Left renal pelvis (tissue), 4 donors: ENCODE results near the gene S100A4. TPM values are rescaled to one million over a fixed set of nuclear protein-coding genes. Genes with fewer than 3 reads are reported as not detected.
A peak's percentile ranks its signal among the peaks of the same experiment; 100 is the strongest.
"Not testable (repeated sequence)": the region's sequence is repeated elsewhere in the genome, so short reads cannot be mapped to it uniquely, and the experiment has no call there.

Source experiments
- DNase-seq, 4 donors: peaks; one replicate each; pipeline ENCODE4 v3.0.0-alpha.2; 2013; ENCODE audit warnings: low read depth in 4 of 4, low spot score in 3 of 4
- polyA plus RNA-seq, 4 donors: library from polyadenylated mRNA; unstranded; fragments of 120-200 nt; gene quantifications; one replicate each; pipeline ENCODE4 v1.2.1, GENCODE V29; 2013; ENCODE audit not compliant: insufficient read length in 4 of 4

S100A4 gene
- 100 to 1,000 TPM in 1 of 4 donors, 10 to 100 TPM in 3; 36.5 to 106 (median 59.5) TPM for polyA plus RNA-seq

GRCh38 chr1:153545067-153546055, at the start of gene S100A4:
Gene S100A4 (minus strand): TSS chr1:153545806. CDS start chr1:153544794, 1,012 bp downstream.
- DNase-seq: peak in 1 of 4 donors; percentile 81

- no peak for DNase-seq
These were observed 47.1 kb upstream of the S100A4 start for GRCh38 chr1:153592748-153593147.

- DNase-seq: no peak
These were observed 42.9 kb upstream of the S100A4 start for GRCh38 chr1:153588482-153588881.

GRCh38 chr1:153588033-153588432, 42.4 kb upstream of the S100A4 start:
- not testable (repeated sequence) for DNase-seq

- no peak for DNase-seq
These were observed 41.7 kb upstream of the S100A4 start for GRCh38 chr1:153587314-153587713.

- DNase-seq: no peak
These were observed 40.7 kb upstream of the S100A4 start for GRCh38 chr1:153586347-153586746.

GRCh38 chr1:153585006-153585405, 39.4 kb upstream of the S100A4 start:
- no peak for DNase-seq

- no peak for DNase-seq
These were observed 38.4 kb upstream of the S100A4 start for GRCh38 chr1:153583976-153584375.

GRCh38 chr1:153583514-153583913, 37.9 kb upstream of the S100A4 start:
- DNase-seq: not testable (repeated sequence)

- not testable (repeated sequence) for DNase-seq
These were observed 37.2 kb upstream of the S100A4 start for GRCh38 chr1:153582836-153583235.

- no peak for DNase-seq
These were observed 33.3 kb upstream of the S100A4 start for GRCh38 chr1:153578936-153579335.

- DNase-seq: no peak
These were observed 32.9 kb upstream of the S100A4 start for GRCh38 chr1:153578490-153578889.

- no peak for DNase-seq
These were observed 32.0 kb upstream of the S100A4 start for GRCh38 chr1:153577624-153578051.

GRCh38 chr1:153577138-153577537, 31.5 kb upstream of the S100A4 start:
- no peak for DNase-seq

- not testable (repeated sequence) for DNase-seq
These were observed 29.9 kb upstream of the S100A4 start for GRCh38 chr1:153575497-153575896.

GRCh38 chr1:153575081-153575491, 29.5 kb upstream of the S100A4 start:
- DNase-seq: not testable (repeated sequence)

GRCh38 chr1:153573351-153573750, 27.7 kb upstream of the S100A4 start:
- DNase-seq: no peak

GRCh38 chr1:153572569-153573015, 27.0 kb upstream of the S100A4 start:
- peak in 1 of 4 donors; percentile 45 for DNase-seq

GRCh38 chr1:153571706-153572105, 26.1 kb upstream of the S100A4 start:
- DNase-seq: no peak

- no peak for DNase-seq
These were observed 25.3 kb upstream of the S100A4 start for GRCh38 chr1:153570874-153571273.

- no peak for DNase-seq
These were observed 23.9 kb upstream of the S100A4 start for GRCh38 chr1:153569465-153569864.
